Measurements from ENCODE around the gene ERLEC1. TPM values are rescaled to one million over a fixed set of nuclear protein-coding genes. Genes with fewer than 3 reads are reported as not detected.
A peak's percentile ranks its signal among the peaks of the same experiment; 100 is the strongest.

ERLEC1 gene
- total and polyA plus RNA-seq, 2 experiments from 2014 or later, result 73.2 to 75.3 TPM

GRCh38 chr2:53740170-53740569 is 46.7 kb upstream of the ERLEC1 start:
- Histone ChIP-seq H3K4me3 (no peak overlapping the region), H3K79me2 (no peaks in the 10 kb centered on the region), H2AFZ (no peak overlapping the region), H3K9me2 (replicated peaks; ENCODE audit: insufficient read depth) (no peaks in the 10 kb centered on the region), H3K4me1 (ENCODE audit: insufficient read depth) (no peaks in the 10 kb centered on the region), H3K27me3 (no peaks in the 10 kb centered on the region), H3K9me3 (ENCODE audit: low read depth) (no peaks in the 10 kb centered on the region), H3K4me2 (no peak overlapping the region), H3K27ac (no peak overlapping the region), H3K36me3 (replicated peaks; ENCODE audit: insufficient read depth, low read depth) (no peaks in the 10 kb centered on the region), H4K20me1 (ENCODE audit: insufficient read depth, poor library complexity, severe bottlenecking) (no peaks in the 10 kb centered on the region)
- DNase-seq (ENCODE audit: low spot score), result peak; percentile 19
- TF ChIP-seq CTCF (IDR thresholded peaks at IDR 0.05; ENCODE audit: poor library complexity), result peak; percentile 61
- no peak for TF ChIP-seq EZH2 (IDR thresholded peaks at IDR 0.05; ENCODE audit: borderline replicate concordance)
- TF ChIP-seq EZH2phosphoT487 (IDR thresholded peaks at IDR 0.05; ENCODE audit: low read depth, severe bottlenecking, unreplicated experiment), result no peak

- no peak overlapping the region for H2AFZ ChIP-seq
- H4K20me1 ChIP-seq (ENCODE audit: insufficient read depth, poor library complexity, severe bottlenecking), result no peaks in the 10 kb centered on the region
- no peaks in the 10 kb centered on the region for H3K9me2 ChIP-seq (replicated peaks; ENCODE audit: insufficient read depth)
- WGBS (ENCODE audit: low lambda C conversion rate, missing lambda C conversion rate), result 99% methylated on average over 2 of the region's 2 CpGs
- no peaks in the 10 kb centered on the region for H3K36me3 ChIP-seq (replicated peaks; ENCODE audit: insufficient read depth, low read depth)
- no peaks in the 10 kb centered on the region for H3K4me1 ChIP-seq (ENCODE audit: insufficient read depth)
- no peak overlapping the region for H3K4me2 ChIP-seq
- H3K4me3 ChIP-seq, result no peak overlapping the region
- no peaks in the 10 kb centered on the region for H3K27me3 ChIP-seq
- no peak for TF ChIP-seq CTCF (IDR thresholded peaks at IDR 0.05; ENCODE audit: poor library complexity)
- TF ChIP-seq EZH2phosphoT487 (IDR thresholded peaks at IDR 0.05; ENCODE audit: low read depth, severe bottlenecking, unreplicated experiment), result no peak
- TF ChIP-seq EZH2 (IDR thresholded peaks at IDR 0.05; ENCODE audit: borderline replicate concordance), result no peak
- no peaks in the 10 kb centered on the region for H3K79me2 ChIP-seq
- DNase-seq (ENCODE audit: low spot score), result no peak
- no peaks in the 10 kb centered on the region for H3K9me3 ChIP-seq (ENCODE audit: low read depth)
- H3K27ac ChIP-seq, result no peak overlapping the region
Measured at GRCh38 chr2:53744395-53745065, 42.3 kb upstream of the ERLEC1 start.

DNA sequence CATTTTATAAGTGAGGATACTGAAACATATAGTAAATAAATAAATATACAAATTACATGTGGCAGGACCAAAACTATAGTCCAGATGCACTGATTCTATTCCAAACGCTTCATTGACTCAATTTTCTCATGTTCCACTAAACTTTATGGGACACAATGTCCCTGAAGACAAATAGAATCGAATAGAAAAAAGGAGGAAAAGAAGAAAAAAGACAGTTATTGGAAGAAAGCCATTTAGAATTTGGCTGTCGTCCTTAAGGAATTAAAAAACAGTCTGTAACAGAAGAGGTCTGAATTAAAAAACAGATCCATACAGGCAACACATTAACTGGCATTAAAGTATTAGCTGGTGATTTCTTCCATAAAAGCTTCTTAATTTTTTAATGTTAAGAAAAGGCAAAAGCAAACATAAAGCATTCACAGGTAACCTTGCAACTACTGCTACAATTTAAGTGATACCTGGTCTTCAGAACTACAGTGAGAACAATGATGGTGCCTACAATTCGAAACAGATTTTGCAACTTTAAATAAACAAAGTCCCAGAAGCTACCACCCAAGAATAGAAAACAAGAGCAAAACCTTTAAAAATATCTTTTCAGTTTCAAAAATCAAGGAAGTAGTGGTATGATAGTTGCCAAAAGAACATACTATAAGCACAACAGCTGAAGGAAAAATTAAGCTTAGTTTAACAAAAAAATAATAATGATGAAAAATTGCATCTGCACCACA is 36.6 kb upstream of the ERLEC1 start:
- TF ChIP-seq CTCF (IDR thresholded peaks at IDR 0.05; ENCODE audit: poor library complexity) (no peak), EZH2phosphoT487 (IDR thresholded peaks at IDR 0.05; ENCODE audit: low read depth, severe bottlenecking, unreplicated experiment) (no peak), EZH2 (IDR thresholded peaks at IDR 0.05; ENCODE audit: borderline replicate concordance) (no peak)
- 88% methylated on average over 4 of the region's 4 CpGs for WGBS (ENCODE audit: low lambda C conversion rate, missing lambda C conversion rate)
- Histone ChIP-seq H3K4me3 (no peak overlapping the region), H3K79me2 (no peaks in the 10 kb centered on the region), H3K9me3 (ENCODE audit: low read depth) (no peaks in the 10 kb centered on the region), H3K4me1 (ENCODE audit: insufficient read depth) (no peaks in the 10 kb centered on the region), H3K27ac (no peak overlapping the region), H3K4me2 (no peak overlapping the region), H3K27me3 (no peaks in the 10 kb centered on the region), H3K36me3 (replicated peaks; ENCODE audit: insufficient read depth, low read depth) (no peaks in the 10 kb centered on the region), H2AFZ (no peak overlapping the region), H4K20me1 (ENCODE audit: insufficient read depth, poor library complexity, severe bottlenecking) (no peaks in the 10 kb centered on the region), H3K9me2 (replicated peaks; ENCODE audit: insufficient read depth) (no peaks in the 10 kb centered on the region)
- no peak for DNase-seq (ENCODE audit: low spot score)

Measured in hepatocyte (in vitro differentiated cells).